Activated T-helper 1 cell treated with anti-CD3 and anti-CD28 coated beads, Interleukin-2, amount 50 U/mL, for 16 hours (primary cell): Measurements from ENCODE around the gene PAX7.
"Not testable (repeated sequence)": the region's sequence is repeated elsewhere in the genome, so short reads cannot be mapped to it uniquely, and the experiment has no call there.

Experiments
- DNase-seq, 2 donors: peaks; one replicate each; pipeline ENCODE4 v3.0.0-alpha.2; 2020; ENCODE audit warnings: low read depth in 1 of 2, low spot score in 1 of 2

The PAX7 gene

GRCh38 chr1:18658831-18659230 lies 28.2 kb downstream of the PAX7 start:
- DNase-seq = no peak

- DNase-seq = no peak
Observed at GRCh38 chr1:18661404-18662285, 31.0 kb downstream of the PAX7 start.

GRCh38 chr1:18662286-18662639 lies 31.6 kb downstream of the PAX7 start:
- no peak for DNase-seq

- no peak for DNase-seq
Observed at GRCh38 chr1:18666317-18666920, 35.8 kb downstream of the PAX7 start.

GRCh38 chr1:18667333-18667732 lies 36.7 kb downstream of the PAX7 start:
- no peak for DNase-seq

GRCh38 chr1:18668046-18668445 lies 37.4 kb downstream of the PAX7 start:
- no peak for DNase-seq

- DNase-seq = no peak
Observed at GRCh38 chr1:18668750-18669404, 38.2 kb downstream of the PAX7 start.

- DNase-seq = no peak
Observed at GRCh38 chr1:18670121-18670867, 39.6 kb downstream of the PAX7 start.

GRCh38 chr1:18670868-18671225 lies 40.2 kb downstream of the PAX7 start:
- DNase-seq = no peak

- DNase-seq = no peak
Observed at GRCh38 chr1:18673976-18674375, 43.3 kb downstream of the PAX7 start.

- DNase-seq = no peak
Observed at GRCh38 chr1:18676332-18676781, 45.7 kb downstream of the PAX7 start.

- no peak for DNase-seq
Observed at GRCh38 chr1:18681423-18681835, 50.8 kb downstream of the PAX7 start.

GRCh38 chr1:18682375-18682774 lies 51.7 kb downstream of the PAX7 start:
- DNase-seq = no peak

GRCh38 chr1:18684303-18684702 lies 53.7 kb downstream of the PAX7 start:
- DNase-seq = no peak

GRCh38 chr1:18686540-18686939 lies 55.9 kb downstream of the PAX7 start:
- DNase-seq = no peak

GRCh38 chr1:18687273-18687672 lies 56.6 kb downstream of the PAX7 start:
- DNase-seq = no peak

- no peak for DNase-seq
Observed at GRCh38 chr1:18691648-18692047, 61.0 kb downstream of the PAX7 start.

- no peak for DNase-seq
Observed at GRCh38 chr1:18693256-18694098, 62.8 kb downstream of the PAX7 start.

- not testable (repeated sequence) for DNase-seq
Observed at GRCh38 chr1:18694289-18694688, 63.6 kb downstream of the PAX7 start.

GRCh38 chr1:18697541-18697940 lies 66.9 kb downstream of the PAX7 start:
- no peak for DNase-seq

- no peak for DNase-seq
Observed at GRCh38 chr1:18700530-18700929, 69.9 kb downstream of the PAX7 start.
